DND-41 (cell line): ENCODE results near the gene TMEM144.
"Not testable (repeated sequence)": the region's sequence is repeated elsewhere in the genome, so short reads cannot be mapped to it uniquely, and the experiment has no call there.

Experiments used
- EZH2 ChIP-seq: IDR thresholded peaks from 3 replicates; pipeline ENCODE4 v1.6.1; 2012; ENCODE audit warnings: borderline replicate concordance, low read depth, mild to moderate bottlenecking, moderate library complexity, low read length, inconsistent platforms; ENCODE audit not compliant: severe bottlenecking
- TF ChIP-seq, protein P1 (sequence below): IDR thresholded peaks from 2 replicates; pipeline ENCODE4 v1.5.1; 2012; ENCODE audit warnings: borderline replicate concordance, low read length, moderate library complexity, mild to moderate bottlenecking; ENCODE audit not compliant: poor library complexity, severe bottlenecking; ENCODE audit errors: extremely low read depth

DNA sequence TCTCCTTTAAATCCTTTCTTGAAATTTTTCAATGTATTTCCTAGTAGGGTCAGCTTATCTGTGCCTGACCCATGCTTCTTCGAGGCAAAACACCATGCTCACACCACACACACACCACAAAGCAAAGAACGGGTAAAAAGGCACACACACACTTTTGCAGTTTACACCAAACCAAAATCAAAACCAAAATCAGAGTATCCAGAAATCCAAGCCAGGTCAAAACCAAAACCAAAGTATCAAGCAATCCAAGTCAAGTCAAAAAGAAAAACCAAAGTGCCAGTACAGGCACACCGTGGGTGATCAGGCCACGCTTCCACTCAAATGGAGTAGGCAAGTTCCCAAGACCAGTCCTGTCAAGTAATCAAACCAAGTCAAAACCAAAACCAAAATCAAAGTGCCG, 17.6 kb downstream of the TMEM144 start:
- TF ChIP-seq, protein P1, sequence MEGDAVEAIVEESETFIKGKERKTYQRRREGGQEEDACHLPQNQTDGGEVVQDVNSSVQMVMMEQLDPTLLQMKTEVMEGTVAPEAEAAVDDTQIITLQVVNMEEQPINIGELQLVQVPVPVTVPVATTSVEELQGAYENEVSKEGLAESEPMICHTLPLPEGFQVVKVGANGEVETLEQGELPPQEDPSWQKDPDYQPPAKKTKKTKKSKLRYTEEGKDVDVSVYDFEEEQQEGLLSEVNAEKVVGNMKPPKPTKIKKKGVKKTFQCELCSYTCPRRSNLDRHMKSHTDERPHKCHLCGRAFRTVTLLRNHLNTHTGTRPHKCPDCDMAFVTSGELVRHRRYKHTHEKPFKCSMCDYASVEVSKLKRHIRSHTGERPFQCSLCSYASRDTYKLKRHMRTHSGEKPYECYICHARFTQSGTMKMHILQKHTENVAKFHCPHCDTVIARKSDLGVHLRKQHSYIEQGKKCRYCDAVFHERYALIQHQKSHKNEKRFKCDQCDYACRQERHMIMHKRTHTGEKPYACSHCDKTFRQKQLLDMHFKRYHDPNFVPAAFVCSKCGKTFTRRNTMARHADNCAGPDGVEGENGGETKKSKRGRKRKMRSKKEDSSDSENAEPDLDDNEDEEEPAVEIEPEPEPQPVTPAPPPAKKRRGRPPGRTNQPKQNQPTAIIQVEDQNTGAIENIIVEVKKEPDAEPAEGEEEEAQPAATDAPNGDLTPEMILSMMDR, result not testable (repeated sequence)
- TF ChIP-seq EZH2, result not testable (repeated sequence)
